Measurements from ENCODE around the gene ARHGEF33.

DNA sequence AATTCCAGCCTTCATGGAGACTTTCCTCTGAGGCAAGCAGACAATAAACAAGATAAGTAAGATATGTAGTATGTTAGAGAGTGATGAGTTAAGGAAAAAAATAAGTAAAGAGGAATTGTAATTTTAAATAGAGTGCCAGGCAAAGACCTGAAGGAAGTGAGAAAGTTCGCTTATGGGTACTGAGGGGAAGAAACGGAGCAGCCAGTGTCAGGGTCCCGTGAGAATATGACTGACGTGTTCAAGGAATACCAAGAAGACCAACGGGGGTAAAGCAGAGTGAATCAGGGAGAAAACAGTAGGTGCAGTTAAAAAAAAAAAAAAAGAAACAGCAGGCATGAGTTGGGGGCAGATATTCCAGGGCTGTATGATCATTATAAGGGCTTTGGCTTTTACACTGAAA is 45.1 kb downstream of the ARHGEF33 start:
- no peak for TF ChIP-seq POLR2AphosphoS5 (IDR thresholded peaks at IDR 0.05)
- TF ChIP-seq, protein P1, sequence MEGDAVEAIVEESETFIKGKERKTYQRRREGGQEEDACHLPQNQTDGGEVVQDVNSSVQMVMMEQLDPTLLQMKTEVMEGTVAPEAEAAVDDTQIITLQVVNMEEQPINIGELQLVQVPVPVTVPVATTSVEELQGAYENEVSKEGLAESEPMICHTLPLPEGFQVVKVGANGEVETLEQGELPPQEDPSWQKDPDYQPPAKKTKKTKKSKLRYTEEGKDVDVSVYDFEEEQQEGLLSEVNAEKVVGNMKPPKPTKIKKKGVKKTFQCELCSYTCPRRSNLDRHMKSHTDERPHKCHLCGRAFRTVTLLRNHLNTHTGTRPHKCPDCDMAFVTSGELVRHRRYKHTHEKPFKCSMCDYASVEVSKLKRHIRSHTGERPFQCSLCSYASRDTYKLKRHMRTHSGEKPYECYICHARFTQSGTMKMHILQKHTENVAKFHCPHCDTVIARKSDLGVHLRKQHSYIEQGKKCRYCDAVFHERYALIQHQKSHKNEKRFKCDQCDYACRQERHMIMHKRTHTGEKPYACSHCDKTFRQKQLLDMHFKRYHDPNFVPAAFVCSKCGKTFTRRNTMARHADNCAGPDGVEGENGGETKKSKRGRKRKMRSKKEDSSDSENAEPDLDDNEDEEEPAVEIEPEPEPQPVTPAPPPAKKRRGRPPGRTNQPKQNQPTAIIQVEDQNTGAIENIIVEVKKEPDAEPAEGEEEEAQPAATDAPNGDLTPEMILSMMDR (IDR thresholded peaks at IDR 0.05): no peak

Measured in prostate gland (tissue), 2 donors.